Pancreas (tissue), 10 donors: ENCODE measurements around the gene SHKBP1. TPM values are rescaled to one million over a fixed set of nuclear protein-coding genes. Genes with fewer than 3 reads are reported as not detected.

Experiments used
- ATAC-seq, 4 donors: fragments of 200-7000 bp; cut with Tn5 transposase; one replicate each; pipeline versions ENCODE4 v1.8.0 to v1.9.1; 2020; ENCODE audit warnings: mild to moderate bottlenecking in 4 of 4, moderate library complexity in 4 of 4
- DNase-seq, 6 donors: peaks; one replicate each; pipeline ENCODE4 v3.0.0-alpha.2; 2020
- FAIRE-seq: peaks from 2 replicates; lab custom pipeline; 2012; peaks lifted over from hg19 to GRCh38; lab: Jason Lieb, UNC
- H3K27ac ChIP-seq, 4 donors: fragments of 200-600 bp; sonication (generic); 1 replicate in 3 of 4; 2 replicates in 1 of 4; pipeline versions ENCODE4 v1.5.0 to v1.8.0; 2020
- H3K27me3 ChIP-seq, 4 donors: fragments of 200-600 bp; one replicate each; pipeline ENCODE4 v1.8.0; 2021
- H3K36me3 ChIP-seq, 3 donors: fragments of 200-600 bp; sonication (generic) in 1 of 3; one replicate each; pipeline versions ENCODE4 v1.5.0 to v1.8.0; 2020 to 2021
- H3K4me1 ChIP-seq, 3 donors: fragments of 200-600 bp; one replicate each; pipeline ENCODE4 v1.8.0; 2021
- H3K4me3 ChIP-seq, 4 donors: fragments of 200-600 bp; sonication (generic) in 2 of 4; one replicate each; pipeline versions ENCODE4 v1.5.0 to v1.8.0; 2020 to 2021
- H3K9me3 ChIP-seq, 4 donors: fragments of 200-600 bp; one replicate each; pipeline ENCODE4 v1.8.0; 2021
- WGBS, 2 donors: extraction: QIAGEN DNeasy Blood & Tissue Kit; methylation state at CpG; one replicate each; pipeline ENCODE4 v1.1.7; 2013; 5-methylcytosine and 5-hydroxymethylcytosine counted together
- intact Hi-C, 3 donors: fragments of 100-400 bp; cut with DNase I; formaldehyde crosslinking; loops; one replicate each; pipeline versions ENCODE4 v1.11.1 to v1.14.2; 2022
- polyA plus RNA-seq, 2 donors: library from polyadenylated mRNA; stranded (reverse); fragments of 200-250 nt; gene quantifications; one replicate each; pipeline ENCODE4 v1.2.3, GENCODE V29; 2013
- total RNA-seq, 6 donors: library from RNA; stranded (reverse); fragmentation: NEBNext Ultra II Directional in 4 of 6; extraction: Animal tissue kit (Norgen Biotek cat#: 25700) in 4 of 6; gene quantifications; one replicate each; pipeline versions ENCODE4 v1.2.1 to v1.2.4, GENCODE V29; 2021 to 2023
- TF ChIP-seq, protein P1 (sequence below), 4 donors: fragments of 200-600 bp; sonication (generic) in 3 of 4; IDR thresholded peaks; one replicate each; pipeline versions ENCODE4 v1.5.0 to v1.8.0; 2021; ENCODE audit warnings: antibody characterized with exemption in 4 of 4
- donor health status: healthy with polysubstance abuse.
- donor health status: DM: no; HTN: no; CAD: no; lungs with moderate emphysema.
- donor health status: DM: no; HTN: no; CAD: no.
- donor health status: control.
- donor health status: control.
- donor health status: Bipolar disorder and iron deficiency.
- donor health status: DM: yes; HTN: yes; CAD: no.
- donor health status: DM: no; HTN: no; CAD: no.
- donor health status: DM: no; HTN: no; CAD: no.
- donor health status: DM: yes; HTN: yes; CAD: no.

The SHKBP1 gene
- total and polyA plus RNA-seq, 8 donors: 18.2 to 86.2 (median 23.8) TPM

GRCh38 chr19:40617961-40618360 is 41.3 kb downstream of the SHKBP1 start:
- ATAC-seq: no peak
- no peak for DNase-seq
- no peak for FAIRE-seq
- Histone ChIP-seq H3K4me1 (no peaks in the 10 kb centered on the region), H3K27me3 (no peaks in the 10 kb centered on the region), H3K4me3 (no peak overlapping the region), H3K9me3 (no peaks in the 10 kb centered on the region), H3K27ac (no peak overlapping the region), H3K36me3 (no peaks in the 10 kb centered on the region)
- intact Hi-C loops: no loop called here
- TF ChIP-seq, protein P1, sequence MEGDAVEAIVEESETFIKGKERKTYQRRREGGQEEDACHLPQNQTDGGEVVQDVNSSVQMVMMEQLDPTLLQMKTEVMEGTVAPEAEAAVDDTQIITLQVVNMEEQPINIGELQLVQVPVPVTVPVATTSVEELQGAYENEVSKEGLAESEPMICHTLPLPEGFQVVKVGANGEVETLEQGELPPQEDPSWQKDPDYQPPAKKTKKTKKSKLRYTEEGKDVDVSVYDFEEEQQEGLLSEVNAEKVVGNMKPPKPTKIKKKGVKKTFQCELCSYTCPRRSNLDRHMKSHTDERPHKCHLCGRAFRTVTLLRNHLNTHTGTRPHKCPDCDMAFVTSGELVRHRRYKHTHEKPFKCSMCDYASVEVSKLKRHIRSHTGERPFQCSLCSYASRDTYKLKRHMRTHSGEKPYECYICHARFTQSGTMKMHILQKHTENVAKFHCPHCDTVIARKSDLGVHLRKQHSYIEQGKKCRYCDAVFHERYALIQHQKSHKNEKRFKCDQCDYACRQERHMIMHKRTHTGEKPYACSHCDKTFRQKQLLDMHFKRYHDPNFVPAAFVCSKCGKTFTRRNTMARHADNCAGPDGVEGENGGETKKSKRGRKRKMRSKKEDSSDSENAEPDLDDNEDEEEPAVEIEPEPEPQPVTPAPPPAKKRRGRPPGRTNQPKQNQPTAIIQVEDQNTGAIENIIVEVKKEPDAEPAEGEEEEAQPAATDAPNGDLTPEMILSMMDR (IDR thresholded peaks at IDR 0.05): no peak
- 93 to 96% methylated on average over 4 of the region's 4 CpGs for WGBS, 2 donors

- Histone ChIP-seq H3K4me1 (no peaks in the 10 kb centered on the region), H3K27ac (no peak overlapping the region), H3K9me3 (no peaks in the 10 kb centered on the region), H3K36me3 (no peaks in the 10 kb centered on the region), H3K4me3 (no peak overlapping the region), H3K27me3 (no peaks in the 10 kb centered on the region)
- FAIRE-seq (no peak), DNase-seq (no peak), ATAC-seq (no peak)
- WGBS, 2 donors: 75% methylated on average over 11 of the region's 11 CpGs
- intact Hi-C loops: no loop called here
- TF ChIP-seq, protein P1 (IDR thresholded peaks at IDR 0.05): no peak
These were observed 42.9 kb downstream of the SHKBP1 start for GRCh38 chr19:40619333-40620160.

DNA sequence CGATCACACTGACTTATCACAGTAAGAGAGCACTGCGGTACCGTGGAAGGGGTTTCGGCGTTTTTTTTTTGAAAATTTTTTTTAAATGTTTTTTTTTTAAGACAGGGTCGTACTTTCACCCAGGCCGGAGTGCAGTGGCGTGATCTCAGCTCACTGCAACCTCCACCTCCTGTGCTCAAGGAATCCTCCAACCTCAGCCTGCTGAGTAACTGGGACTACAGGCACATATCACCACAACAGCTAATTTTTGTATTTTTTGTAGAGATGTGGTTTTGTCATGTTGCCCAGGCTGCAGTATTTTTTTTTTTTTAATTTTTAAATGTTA is 43.5 kb downstream of the SHKBP1 start:
- TF ChIP-seq, protein P1 (IDR thresholded peaks at IDR 0.05): no peak
- Histone ChIP-seq H3K27ac (no peak overlapping the region), H3K9me3 (no peaks in the 10 kb centered on the region), H3K36me3 (no peaks in the 10 kb centered on the region), H3K27me3 (no peaks in the 10 kb centered on the region), H3K4me1 (no peaks in the 10 kb centered on the region), H3K4me3 (no peak overlapping the region)
- FAIRE-seq: no peak
- no peak for ATAC-seq
- intact Hi-C loops: no loop called here
- WGBS, 2 donors: 86 to 91% methylated on average over 8 of the region's 8 CpGs
- DNase-seq: no peak

DNA sequence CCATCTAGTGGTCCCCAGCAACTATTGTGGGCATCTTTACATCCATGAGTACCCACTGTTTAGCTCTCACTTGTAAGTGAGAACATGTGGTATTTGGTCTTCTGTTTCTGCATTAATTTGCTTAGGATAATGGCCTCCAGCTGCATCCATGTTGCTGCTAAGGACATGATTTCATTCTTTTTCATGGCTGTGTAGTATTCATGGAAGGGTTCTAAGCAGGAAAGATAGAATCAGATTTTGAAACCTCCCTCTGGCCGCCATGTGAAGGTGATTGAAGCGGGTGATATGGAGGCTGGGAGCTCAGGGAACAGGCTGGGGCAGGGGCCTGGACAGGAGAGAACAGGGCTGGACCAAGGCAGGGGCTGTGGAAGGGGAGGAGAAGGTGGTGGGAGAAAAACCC is 44.6 kb downstream of the SHKBP1 start:
- Histone ChIP-seq H3K4me1 (no peaks in the 10 kb centered on the region), H3K27me3 (no peaks in the 10 kb centered on the region), H3K27ac (no peak overlapping the region), H3K36me3 (no peaks in the 10 kb centered on the region), H3K4me3 (no peak overlapping the region), H3K9me3 (no peaks in the 10 kb centered on the region)
- ATAC-seq (no peak), DNase-seq (no peak), FAIRE-seq (no peak)
- TF ChIP-seq, protein P1 (IDR thresholded peaks at IDR 0.05): no peak
- WGBS, 2 donors: 71 to 78% methylated on average over 2 of the region's 2 CpGs
- intact Hi-C loops: no loop called here
